SU-DHL-6 (cell line): ENCODE data around the gene OR7G2.

ENCODE experiments used
- EZH2phosphoT487 ChIP-seq: fragments of 200-600 bp; sonication (generic), shearing (Covaris generic); conservative IDR thresholded peaks from 2 replicates; pipeline ENCODE4 v1.6.1; 2018; ENCODE audit warnings: mild to moderate bottlenecking, antibody characterized with exemption, low read length, moderate library complexity, mixed read lengths
- TF ChIP-seq, protein P1 (sequence below): fragments of 200-600 bp; sonication (generic); IDR thresholded peaks from one replicate; pipeline ENCODE4 v1.5.1; 2017; ENCODE audit warnings: antibody characterized with exemption, mild to moderate bottlenecking, low read length, moderate library complexity; ENCODE audit not compliant: insufficient read depth, poor library complexity, severe bottlenecking

DNA sequence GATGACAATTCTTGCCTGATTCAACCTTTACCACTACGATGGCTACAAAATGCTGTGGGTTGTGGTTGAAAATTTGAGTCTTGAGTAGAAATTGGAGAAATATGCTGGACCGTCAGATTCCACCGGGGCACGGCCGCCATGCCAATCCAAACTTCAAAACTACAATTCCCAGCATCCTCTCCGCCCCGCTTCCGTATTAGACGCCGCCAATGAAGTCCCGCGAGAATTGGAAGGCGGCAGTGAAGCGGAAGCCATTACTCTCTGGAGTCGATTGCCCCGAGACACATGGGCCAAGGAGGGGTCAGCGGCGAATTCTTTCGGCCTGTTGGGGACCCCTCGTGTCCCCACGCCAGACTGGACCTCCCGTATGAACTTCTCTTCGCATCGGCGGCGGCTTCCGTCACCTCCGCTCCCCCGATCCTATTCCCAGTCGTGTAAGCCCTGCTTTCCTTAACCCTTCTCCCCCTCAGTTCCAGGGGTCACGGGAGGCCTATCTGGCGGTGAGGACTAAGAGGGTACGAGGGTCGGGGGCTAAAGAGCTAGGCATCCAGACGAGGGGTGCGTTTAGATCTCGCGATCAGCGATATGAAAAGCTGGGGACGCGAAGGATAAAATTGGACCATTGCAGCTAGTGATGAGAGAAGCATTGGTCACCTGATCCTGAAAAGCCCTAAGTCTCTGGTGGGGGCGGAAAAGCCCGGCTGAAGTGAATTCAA lies 33.0 kb upstream of the OR7G2 start, which contains the start of gene ZNF317:
- TF ChIP-seq, protein P1, sequence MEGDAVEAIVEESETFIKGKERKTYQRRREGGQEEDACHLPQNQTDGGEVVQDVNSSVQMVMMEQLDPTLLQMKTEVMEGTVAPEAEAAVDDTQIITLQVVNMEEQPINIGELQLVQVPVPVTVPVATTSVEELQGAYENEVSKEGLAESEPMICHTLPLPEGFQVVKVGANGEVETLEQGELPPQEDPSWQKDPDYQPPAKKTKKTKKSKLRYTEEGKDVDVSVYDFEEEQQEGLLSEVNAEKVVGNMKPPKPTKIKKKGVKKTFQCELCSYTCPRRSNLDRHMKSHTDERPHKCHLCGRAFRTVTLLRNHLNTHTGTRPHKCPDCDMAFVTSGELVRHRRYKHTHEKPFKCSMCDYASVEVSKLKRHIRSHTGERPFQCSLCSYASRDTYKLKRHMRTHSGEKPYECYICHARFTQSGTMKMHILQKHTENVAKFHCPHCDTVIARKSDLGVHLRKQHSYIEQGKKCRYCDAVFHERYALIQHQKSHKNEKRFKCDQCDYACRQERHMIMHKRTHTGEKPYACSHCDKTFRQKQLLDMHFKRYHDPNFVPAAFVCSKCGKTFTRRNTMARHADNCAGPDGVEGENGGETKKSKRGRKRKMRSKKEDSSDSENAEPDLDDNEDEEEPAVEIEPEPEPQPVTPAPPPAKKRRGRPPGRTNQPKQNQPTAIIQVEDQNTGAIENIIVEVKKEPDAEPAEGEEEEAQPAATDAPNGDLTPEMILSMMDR: no peak
- no peak for TF ChIP-seq EZH2phosphoT487
